Measurements from ENCODE around the gene SUOX.

- TF ChIP-seq CTCF (IDR thresholded peaks at IDR 0.05 in 8 of 11, conservative IDR thresholded peaks at IDR 0.05 in 3 of 11) (no peak), POLR2AphosphoS5 (IDR thresholded peaks at IDR 0.05) (no peak)
Measured at GRCh38 chr12:56031987-56032386, 34.9 kb downstream of the SUOX start.
